HG03135 (cell line): Measurements from ENCODE around the gene GGPS1.
A peak's percentile ranks its signal among the peaks of the same experiment; 100 is the strongest.
"Not testable (repeated sequence)": the region's sequence is repeated elsewhere in the genome, so short reads cannot be mapped to it uniquely, and the experiment has no call there.

Experiments used
- ATAC-seq: cut with Tn5 transposase; IDR thresholded peaks from one replicate; pipeline ENCODE4 v1.9.1; 2021; ENCODE audit warnings: mild to moderate bottlenecking, moderate library complexity; ENCODE audit not compliant: unreplicated experiment

The GGPS1 gene

DNA sequence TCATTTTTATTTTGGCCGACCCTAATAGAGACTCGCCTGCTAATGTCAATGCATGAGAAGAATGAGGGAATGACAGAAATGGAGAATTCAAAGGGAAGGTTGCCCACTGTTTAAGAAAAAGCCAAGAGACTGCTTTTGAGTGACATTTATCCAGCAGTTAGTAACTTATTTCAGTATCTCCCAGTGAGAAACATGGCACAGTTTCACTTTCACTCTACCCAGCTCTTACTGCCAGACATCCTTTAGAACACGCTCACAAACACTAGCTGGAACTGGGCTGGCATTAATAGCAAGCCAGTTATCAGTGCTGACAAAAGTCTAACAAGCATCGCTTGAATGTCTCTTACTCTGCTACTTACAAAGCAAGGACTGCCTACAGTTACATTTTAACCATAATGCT is 8.5 kb downstream of the GGPS1 start:
- no peak for ATAC-seq

DNA sequence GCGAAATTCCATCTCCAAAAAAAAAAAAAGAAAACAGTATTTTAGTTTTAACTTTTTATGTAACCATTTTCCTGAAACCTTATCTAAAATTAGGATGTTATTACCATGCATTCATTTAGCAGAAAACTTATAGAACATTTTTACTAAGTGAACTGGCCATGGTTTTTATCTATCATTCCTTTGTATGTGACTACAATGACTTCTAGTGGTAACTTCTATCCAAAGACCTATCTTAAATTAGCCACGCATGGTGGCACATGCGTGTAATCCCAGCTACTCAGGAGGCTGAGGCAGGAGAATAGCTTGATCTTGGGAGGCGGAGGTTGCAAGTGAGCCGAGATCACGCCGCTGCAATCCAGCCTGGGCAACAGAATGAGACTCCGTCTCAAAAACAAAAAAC is 11.4 kb downstream of the GGPS1 start:
- no peak for ATAC-seq

GRCh38 chr1:235341334-235341733 is 13.0 kb downstream of the GGPS1 start:
- ATAC-seq = no peak

DNA sequence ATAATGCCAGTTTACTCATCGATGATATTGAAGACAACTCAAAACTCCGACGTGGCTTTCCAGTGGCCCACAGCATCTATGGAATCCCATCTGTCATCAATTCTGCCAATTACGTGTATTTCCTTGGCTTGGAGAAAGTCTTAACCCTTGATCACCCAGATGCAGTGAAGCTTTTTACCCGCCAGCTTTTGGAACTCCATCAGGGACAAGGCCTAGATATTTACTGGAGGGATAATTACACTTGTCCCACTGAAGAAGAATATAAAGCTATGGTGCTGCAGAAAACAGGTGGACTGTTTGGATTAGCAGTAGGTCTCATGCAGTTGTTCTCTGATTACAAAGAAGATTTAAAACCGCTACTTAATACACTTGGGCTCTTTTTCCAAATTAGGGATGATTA is 13.7 kb downstream of the GGPS1 start:
- no peak for ATAC-seq

DNA sequence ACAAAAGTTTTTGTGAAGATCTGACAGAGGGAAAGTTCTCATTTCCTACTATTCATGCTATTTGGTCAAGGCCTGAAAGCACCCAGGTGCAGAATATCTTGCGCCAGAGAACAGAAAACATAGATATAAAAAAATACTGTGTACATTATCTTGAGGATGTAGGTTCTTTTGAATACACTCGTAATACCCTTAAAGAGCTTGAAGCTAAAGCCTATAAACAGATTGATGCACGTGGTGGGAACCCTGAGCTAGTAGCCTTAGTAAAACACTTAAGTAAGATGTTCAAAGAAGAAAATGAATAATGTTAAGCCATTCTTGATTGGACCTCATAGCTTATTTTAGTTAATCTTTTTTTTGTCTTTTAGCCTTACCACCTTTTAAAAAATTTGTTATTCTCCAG is 14.1 kb downstream of the GGPS1 start:
- ATAC-seq = no peak

DNA sequence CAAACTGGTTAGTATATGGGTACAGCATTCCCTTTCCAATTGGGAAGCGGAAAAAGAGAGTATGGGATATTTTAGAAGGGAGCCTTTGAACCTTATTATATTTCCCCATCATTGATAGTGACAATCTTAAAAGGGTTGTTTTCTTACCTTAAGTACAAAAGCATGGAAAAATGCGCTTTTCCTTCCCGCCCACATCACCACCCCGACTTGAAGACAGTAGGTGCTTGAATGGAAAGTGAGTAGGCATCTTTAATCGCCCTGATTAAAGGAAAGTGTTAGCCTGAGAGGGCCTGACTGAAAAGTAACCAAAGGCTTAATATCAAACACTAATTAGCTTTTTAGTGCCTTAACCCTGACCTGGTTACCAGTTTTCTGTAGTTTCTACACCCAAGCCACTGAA is 15.4 kb downstream of the GGPS1 start:
- ATAC-seq = no peak

DNA sequence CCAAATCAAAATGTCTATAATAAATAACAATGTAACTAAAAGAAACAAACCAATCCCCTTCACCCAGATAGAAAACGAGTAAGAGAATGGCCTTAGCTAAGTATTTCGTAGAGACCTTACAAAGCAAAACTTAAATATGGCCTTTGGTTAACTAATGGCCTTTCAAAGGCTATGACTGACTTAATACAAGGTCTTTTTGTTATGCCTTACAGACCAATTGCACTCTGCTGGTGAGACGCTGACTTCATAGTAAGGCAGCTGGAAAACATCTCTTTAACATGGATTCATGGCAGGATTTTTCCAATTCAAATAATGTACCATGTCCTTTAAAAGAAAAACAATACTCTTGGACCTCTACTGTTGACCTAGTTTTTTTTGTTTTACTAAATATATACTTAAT is 23.1 kb downstream of the GGPS1 start:
- no peak for ATAC-seq

DNA sequence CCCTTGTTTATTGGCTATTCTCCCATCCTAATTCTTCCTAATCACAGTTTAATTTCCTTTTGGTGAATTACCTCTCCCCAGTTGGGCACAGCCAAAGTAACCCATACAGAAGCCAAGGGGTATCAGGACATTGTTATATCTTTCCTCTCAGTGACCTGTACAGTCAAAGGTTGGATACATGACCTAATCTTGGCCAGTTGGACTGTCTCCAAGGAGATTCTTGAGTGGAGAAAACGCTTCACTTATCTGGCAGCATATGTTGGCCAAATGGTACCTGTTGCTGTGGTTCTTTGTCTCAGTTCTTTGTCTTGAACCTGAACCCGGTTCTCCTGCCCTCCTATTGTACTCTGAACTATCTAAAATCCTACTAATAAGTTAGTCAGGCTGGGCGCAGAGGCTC is 23.5 kb downstream of the GGPS1 start:
- ATAC-seq = no peak

DNA sequence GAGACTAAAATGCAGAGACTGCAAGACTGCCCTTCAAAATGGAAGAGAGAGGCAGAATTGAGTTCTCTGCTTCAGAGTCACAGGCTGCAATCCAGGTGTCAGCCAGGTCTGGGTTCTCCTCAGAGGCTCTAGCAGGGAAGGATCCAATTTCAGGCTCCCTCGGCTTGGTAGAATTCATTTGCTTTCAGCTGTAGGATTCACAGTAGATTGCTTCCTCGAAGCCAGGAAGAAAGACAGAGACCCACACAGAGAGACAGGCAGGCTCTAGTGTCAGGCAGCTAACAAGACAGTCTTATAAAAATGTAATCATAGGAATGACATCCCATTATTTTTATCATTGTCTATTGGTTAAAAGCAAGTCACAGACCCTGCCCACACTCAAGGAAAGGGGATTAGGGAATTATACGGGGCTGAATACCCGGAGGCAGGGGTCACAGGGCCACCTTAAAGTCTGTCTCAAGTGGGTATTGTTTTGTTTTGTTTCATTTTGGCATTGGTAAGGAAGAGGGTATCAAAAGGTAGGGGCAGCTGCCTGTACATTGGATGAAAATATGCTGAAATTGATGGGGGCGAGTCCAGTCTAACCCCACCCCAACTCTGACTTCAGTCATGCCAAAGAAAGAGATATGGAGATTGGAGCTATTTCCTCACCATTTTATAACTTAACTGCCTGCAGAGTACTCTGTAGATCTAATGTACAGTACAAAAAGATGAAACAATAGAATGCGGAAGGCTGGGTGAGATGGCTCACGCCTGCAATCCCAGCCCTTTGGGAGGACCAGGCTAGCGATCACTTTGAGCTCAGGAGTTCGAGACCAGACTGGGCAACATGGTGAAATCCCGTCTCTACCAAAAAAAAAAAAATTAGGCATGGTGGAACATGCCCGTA is 29.4 kb downstream of the GGPS1 start:
- no peak for ATAC-seq

DNA sequence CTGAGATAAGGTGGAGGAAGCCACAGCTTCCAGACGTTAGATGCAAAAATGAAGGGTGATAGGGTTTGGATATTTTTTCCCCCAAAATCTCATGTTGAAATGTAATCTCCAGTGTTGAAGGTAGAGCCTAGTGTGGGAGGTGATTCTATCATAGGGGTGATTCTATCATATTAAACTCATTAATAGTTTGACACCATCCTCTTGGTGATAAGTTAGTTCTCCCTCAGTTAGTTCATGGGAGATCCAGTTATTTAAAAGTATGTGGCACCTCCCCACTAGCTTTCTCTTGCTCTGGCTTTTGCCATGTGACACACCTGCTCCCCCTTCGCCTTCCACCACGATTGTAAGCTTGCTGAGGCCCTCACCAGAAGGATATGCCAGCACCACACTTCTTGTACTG is 30.5 kb downstream of the GGPS1 start:
- ATAC-seq = no peak

GRCh38 chr1:235364189-235364588 is 35.8 kb downstream of the GGPS1 start:
- not testable (repeated sequence) for ATAC-seq

GRCh38 chr1:235366286-235366685 is 37.9 kb downstream of the GGPS1 start:
- ATAC-seq = no peak

- peak; percentile 100 for ATAC-seq
These were observed 38.9 kb downstream of the GGPS1 start, which contains the start of gene TBCE for GRCh38 chr1:235367000-235367908. Gene TBCE, plus strand, starts transcription at chr1:235367427. Its CDS starts 12,623 bp downstream, at chr1:235380050.

- ATAC-seq = no peak
These were observed 40.1 kb downstream of the GGPS1 start for GRCh38 chr1:235368428-235368827.

DNA sequence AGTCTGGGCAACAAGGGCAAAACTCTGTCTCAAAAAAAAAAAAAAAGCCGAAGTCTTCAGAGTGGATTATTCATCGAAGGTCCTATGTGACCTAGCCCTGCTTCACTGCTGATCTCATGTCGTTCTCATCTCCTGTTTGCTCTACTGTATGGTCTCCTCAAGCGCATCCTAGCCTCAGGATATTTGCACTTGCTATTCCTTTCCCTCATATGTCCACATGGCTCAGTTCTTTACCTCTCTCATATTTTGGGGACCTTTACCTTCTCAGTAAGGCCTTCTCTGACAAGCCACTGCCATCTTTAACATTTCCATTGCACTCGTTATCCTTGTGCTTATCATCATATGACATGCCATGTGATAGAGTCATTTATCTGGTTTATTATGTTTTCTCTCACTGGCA is 41.4 kb downstream of the GGPS1 start:
- no peak for ATAC-seq

- no peak for ATAC-seq
These were observed 47.7 kb downstream of the GGPS1 start for GRCh38 chr1:235375919-235376605.

DNA sequence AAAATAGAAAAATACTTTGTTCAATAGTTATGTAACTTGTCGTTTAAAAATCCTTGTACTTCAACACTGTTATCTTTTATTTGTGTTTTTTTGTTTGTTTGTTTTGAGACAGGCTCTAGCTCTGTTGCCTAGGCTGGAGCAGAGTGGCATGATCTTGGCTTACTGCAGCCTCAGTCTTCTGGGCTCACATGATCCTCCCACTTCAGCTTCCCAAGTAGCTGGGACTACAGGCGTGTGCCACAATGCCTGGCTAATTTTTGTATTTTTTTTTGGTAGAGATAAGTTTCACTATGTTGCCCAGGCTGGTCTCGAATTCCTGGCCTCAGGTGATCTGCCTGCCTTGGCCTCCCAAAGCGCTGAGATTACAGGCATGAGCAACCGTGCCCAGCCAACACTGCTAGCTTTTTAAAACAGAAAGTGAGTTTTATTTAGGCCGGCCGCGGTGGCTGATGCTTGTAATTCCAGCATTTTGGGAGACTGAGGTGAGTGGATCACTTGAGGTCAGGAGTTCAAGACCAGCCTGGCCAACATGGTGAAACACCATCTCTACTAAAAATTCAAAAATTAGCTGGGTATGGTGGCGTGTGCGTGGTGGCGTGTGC is 49.9 kb downstream of the GGPS1 start:
- not testable (repeated sequence) for ATAC-seq

DNA sequence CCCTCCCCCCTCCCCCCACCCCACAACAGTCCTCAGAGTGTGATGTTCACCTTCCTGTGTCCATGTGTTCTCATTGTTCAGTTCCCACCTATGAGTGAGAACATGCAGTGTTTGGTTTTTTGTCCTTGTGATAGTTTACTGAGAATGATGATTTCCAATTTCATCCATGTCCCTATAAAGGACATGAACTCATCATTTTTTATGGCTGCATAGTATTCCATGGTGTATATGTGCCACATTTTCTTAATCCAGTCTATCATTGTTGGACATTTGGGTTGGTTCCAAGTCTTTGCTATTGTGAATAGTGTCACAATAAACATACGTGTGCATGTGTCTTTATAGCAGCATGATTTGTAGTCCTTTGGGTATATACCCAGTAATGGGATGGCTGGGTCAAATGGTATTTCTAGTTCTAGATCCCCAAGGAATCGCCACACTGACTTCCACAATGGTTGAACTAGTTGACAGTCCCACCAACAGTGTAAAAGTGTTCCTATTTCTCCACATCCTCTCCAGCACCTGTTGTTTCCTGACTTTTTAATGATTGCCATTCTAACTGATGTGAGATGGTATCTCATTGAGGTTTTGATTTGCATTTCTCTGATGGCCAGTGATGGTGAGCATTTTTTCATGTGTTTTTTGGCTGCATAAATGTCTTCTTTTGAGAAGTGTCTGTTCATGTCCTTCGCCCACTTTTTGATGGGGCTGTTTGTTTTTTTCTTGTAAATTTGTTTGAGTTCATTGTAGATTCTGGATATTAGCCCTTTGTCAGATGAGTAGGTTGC is 53.8 kb downstream of the GGPS1 start:
- ATAC-seq = not testable (repeated sequence)

GRCh38 chr1:235385633-235386032 is 57.3 kb downstream of the GGPS1 start:
- ATAC-seq = not testable (repeated sequence)

DNA sequence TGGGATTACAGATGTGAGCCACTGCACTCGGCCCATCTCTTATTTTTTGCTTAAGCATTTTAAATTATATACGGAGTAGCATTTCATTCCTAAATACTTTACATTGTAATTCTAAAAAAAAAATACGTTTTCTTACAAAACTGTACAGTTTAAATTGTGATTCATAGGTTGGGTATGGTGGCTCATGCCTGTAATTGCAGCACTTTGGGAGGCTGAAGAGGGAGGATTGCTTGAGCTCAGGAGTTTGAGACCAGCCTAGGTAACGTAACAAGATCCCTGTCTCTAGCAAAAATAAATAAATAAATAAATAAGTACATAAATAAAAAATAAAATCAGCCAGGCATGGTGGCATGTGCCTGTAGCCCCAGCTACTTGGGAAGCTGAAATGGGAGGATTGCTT is 63.5 kb downstream of the GGPS1 start:
- no peak for ATAC-seq
